GM19025 (cell line): ENCODE measurements around the gene MAP3K20.
"Not testable (repeated sequence)": the region's sequence is repeated elsewhere in the genome, so short reads cannot be mapped to it uniquely, and the experiment has no call there.

Experiments
- ATAC-seq: cut with Tn5 transposase; IDR thresholded peaks from one replicate; pipeline ENCODE4 v1.9.1; 2021; ENCODE audit warnings: mild to moderate bottlenecking, low read depth, moderate library complexity; ENCODE audit not compliant: unreplicated experiment

Gene MAP3K20

GRCh38 chr2:173075781-173076580 lies at the start of gene MAP3K20:
Gene MAP3K20 (plus strand): TSS chr2:173075846. CDS start chr2:173091032, 15,186 bp downstream.
- ATAC-seq = peak; percentile 61

- no peak for ATAC-seq
Observed at GRCh38 chr2:173026479-173026878, 49.2 kb upstream of the MAP3K20 start.

- ATAC-seq = no peak
Observed at GRCh38 chr2:173027181-173028128, 48.2 kb upstream of the MAP3K20 start.

GRCh38 chr2:173028141-173028540 lies 47.5 kb upstream of the MAP3K20 start:
- no peak for ATAC-seq

GRCh38 chr2:173028671-173029070 lies 47.0 kb upstream of the MAP3K20 start:
- no peak for ATAC-seq

GRCh38 chr2:173030561-173031490 lies 44.8 kb upstream of the MAP3K20 start:
- no peak for ATAC-seq

- no peak for ATAC-seq
Observed at GRCh38 chr2:173032032-173032431, 43.6 kb upstream of the MAP3K20 start.

GRCh38 chr2:173033084-173033483 lies 42.6 kb upstream of the MAP3K20 start:
- no peak for ATAC-seq

- no peak for ATAC-seq
Observed at GRCh38 chr2:173034143-173034542, 41.5 kb upstream of the MAP3K20 start.

- no peak for ATAC-seq
Observed at GRCh38 chr2:173037245-173038120, 38.2 kb upstream of the MAP3K20 start.

GRCh38 chr2:173038257-173038656 lies 37.4 kb upstream of the MAP3K20 start:
- not testable (repeated sequence) for ATAC-seq

- no peak for ATAC-seq
Observed at GRCh38 chr2:173040729-173041128, 34.9 kb upstream of the MAP3K20 start.

GRCh38 chr2:173043476-173043875 lies 32.2 kb upstream of the MAP3K20 start:
- no peak for ATAC-seq

- no peak for ATAC-seq
Observed at GRCh38 chr2:173043897-173044519, 31.6 kb upstream of the MAP3K20 start.

GRCh38 chr2:173044686-173045085 lies 31.0 kb upstream of the MAP3K20 start:
- ATAC-seq = no peak

- no peak for ATAC-seq
Observed at GRCh38 chr2:173045181-173045580, 30.5 kb upstream of the MAP3K20 start.

GRCh38 chr2:173048522-173048896 lies 27.1 kb upstream of the MAP3K20 start:
- no peak for ATAC-seq

GRCh38 chr2:173048897-173049661 lies 26.6 kb upstream of the MAP3K20 start:
- peak; percentile 74 for ATAC-seq
